Activated naive CD8-positive, alpha-beta T cell (primary cell): ENCODE measurements around the gene SSX2IP.
"Not testable (repeated sequence)": the region's sequence is repeated elsewhere in the genome, so short reads cannot be mapped to it uniquely, and the experiment has no call there.

Source experiments
- H3K27ac Mint-ChIP-seq: one replicate; pipeline ENCODE4 v1.8.0; 2021; ENCODE audit warnings: mixed read lengths
- H3K27me3 Mint-ChIP-seq: one replicate; pipeline ENCODE4 v1.8.0; 2021; ENCODE audit warnings: mixed read lengths
- H3K36me3 Mint-ChIP-seq: one replicate; pipeline ENCODE4 v1.8.0; 2021; ENCODE audit warnings: mixed read lengths
- H3K4me1 Mint-ChIP-seq: one replicate; pipeline ENCODE4 v1.8.0; 2021; ENCODE audit warnings: low read depth, mixed read lengths
- H3K4me3 Mint-ChIP-seq: one replicate; pipeline ENCODE4 v1.8.0; 2021; ENCODE audit warnings: mild to moderate bottlenecking, mixed read lengths
- H3K9me3 Mint-ChIP-seq: one replicate; pipeline ENCODE4 v1.8.0; 2021; ENCODE audit warnings: low read depth, mixed read lengths

The SSX2IP gene

GRCh38 chr1:84675106-84675505 lies 15.2 kb downstream of the SSX2IP start:
- peaks cover 14% of the 10 kb centered on the region for H3K4me1 Mint-ChIP-seq
- no peak overlapping the region for H3K4me3 Mint-ChIP-seq
- H3K36me3 Mint-ChIP-seq = peaks cover 11% of the 10 kb centered on the region
- no peak overlapping the region for H3K27ac Mint-ChIP-seq
- H3K27me3 Mint-ChIP-seq = no peaks in the 10 kb centered on the region
- H3K9me3 Mint-ChIP-seq = no peaks in the 10 kb centered on the region

GRCh38 chr1:84674705-84675104 lies 15.6 kb downstream of the SSX2IP start:
- Mint-ChIP-seq H3K27me3 (no peaks in the 10 kb centered on the region), H3K4me1 (peaks cover 14% of the 10 kb centered on the region), H3K4me3 (no peak overlapping the region), H3K36me3 (peaks cover 12% of the 10 kb centered on the region), H3K9me3 (no peaks in the 10 kb centered on the region), H3K27ac (no peak overlapping the region)

GRCh38 chr1:84674021-84674420 lies 16.2 kb downstream of the SSX2IP start:
- Mint-ChIP-seq H3K27me3 (no peaks in the 10 kb centered on the region), H3K4me3 (no peak overlapping the region), H3K27ac (no peak overlapping the region), H3K36me3 (peaks cover 13% of the 10 kb centered on the region), H3K4me1 (peaks cover 14% of the 10 kb centered on the region), H3K9me3 (no peaks in the 10 kb centered on the region)

GRCh38 chr1:84672080-84672854 lies 18.0 kb downstream of the SSX2IP start:
- H3K27me3 Mint-ChIP-seq = no peaks in the 10 kb centered on the region
- H3K4me1 Mint-ChIP-seq = peaks cover 14% of the 10 kb centered on the region
- H3K27ac Mint-ChIP-seq = no peak overlapping the region
- H3K4me3 Mint-ChIP-seq = no peak overlapping the region
- peaks cover 7% of the 10 kb centered on the region for H3K36me3 Mint-ChIP-seq
- H3K9me3 Mint-ChIP-seq = no peaks in the 10 kb centered on the region

GRCh38 chr1:84669831-84670230 lies 20.4 kb downstream of the SSX2IP start:
- H3K27me3 Mint-ChIP-seq = no peaks in the 10 kb centered on the region
- H3K4me1 Mint-ChIP-seq = peaks cover 14% of the 10 kb centered on the region
- no peak overlapping the region for H3K27ac Mint-ChIP-seq
- H3K36me3 Mint-ChIP-seq = peaks cover 7% of the 10 kb centered on the region
- H3K4me3 Mint-ChIP-seq = no peak overlapping the region
- no peaks in the 10 kb centered on the region for H3K9me3 Mint-ChIP-seq

- H3K36me3 Mint-ChIP-seq = peaks cover 7% of the 10 kb centered on the region
- no peak overlapping the region for H3K4me3 Mint-ChIP-seq
- H3K9me3 Mint-ChIP-seq = no peaks in the 10 kb centered on the region
- no peak overlapping the region for H3K27ac Mint-ChIP-seq
- H3K4me1 Mint-ChIP-seq = peaks cover 5% of the 10 kb centered on the region
- H3K27me3 Mint-ChIP-seq = no peaks in the 10 kb centered on the region
Observed at GRCh38 chr1:84668185-84668584, 22.1 kb downstream of the SSX2IP start.

- Mint-ChIP-seq H3K4me3 (no peak overlapping the region), H3K27me3 (no peaks in the 10 kb centered on the region), H3K36me3 (peaks cover 11% of the 10 kb centered on the region), H3K27ac (no peak overlapping the region), H3K9me3 (no peaks in the 10 kb centered on the region), H3K4me1 (no peaks in the 10 kb centered on the region)
Observed at GRCh38 chr1:84665703-84666317, 24.5 kb downstream of the SSX2IP start.

- Mint-ChIP-seq H3K27ac (no peak overlapping the region), H3K36me3 (peaks cover 13% of the 10 kb centered on the region)
Observed at GRCh38 chr1:84653130-84653677, 37.1 kb downstream of the SSX2IP start.

GRCh38 chr1:84644472-84644871 lies 45.8 kb downstream of the SSX2IP start:
- no peaks in the 10 kb centered on the region for H3K27me3 Mint-ChIP-seq
- H3K4me1 Mint-ChIP-seq = no peaks in the 10 kb centered on the region
- no peaks in the 10 kb centered on the region for H3K9me3 Mint-ChIP-seq
- no peak overlapping the region for H3K27ac Mint-ChIP-seq
- peaks cover 7% of the 10 kb centered on the region for H3K36me3 Mint-ChIP-seq
- no peak overlapping the region for H3K4me3 Mint-ChIP-seq

More at GRCh38 chr1:84653130-84653677, 37.1 kb downstream of the SSX2IP start:
- no peaks in the 10 kb centered on the region for H3K27me3 Mint-ChIP-seq
- no peak overlapping the region for H3K4me3 Mint-ChIP-seq
- H3K4me1 Mint-ChIP-seq = no peaks in the 10 kb centered on the region
- no peaks in the 10 kb centered on the region for H3K9me3 Mint-ChIP-seq

- H3K27ac Mint-ChIP-seq = no peak overlapping the region
- no peaks in the 10 kb centered on the region for H3K9me3 Mint-ChIP-seq
- no peak overlapping the region for H3K4me3 Mint-ChIP-seq
Observed at GRCh38 chr1:84643183-84643582, 47.1 kb downstream of the SSX2IP start.

GRCh38 chr1:84642774-84643173 lies 47.5 kb downstream of the SSX2IP start:
- Mint-ChIP-seq H3K9me3 (no peaks in the 10 kb centered on the region), H3K27ac (no peak overlapping the region), H3K4me1 (no peaks in the 10 kb centered on the region), H3K36me3 (peaks cover 7% of the 10 kb centered on the region), H3K4me3 (no peak overlapping the region), H3K27me3 (no peaks in the 10 kb centered on the region)

More at GRCh38 chr1:84643183-84643582, 47.1 kb downstream of the SSX2IP start:
- Mint-ChIP-seq H3K4me1 (no peaks in the 10 kb centered on the region), H3K36me3 (peaks cover 7% of the 10 kb centered on the region), H3K27me3 (no peaks in the 10 kb centered on the region)

- H3K4me1 Mint-ChIP-seq, H3K27ac Mint-ChIP-seq: not testable (repeated sequence)
Observed at GRCh38 chr1:84639731-84640130, 50.5 kb downstream of the SSX2IP start.

GRCh38 chr1:84635429-84635828 lies 54.8 kb downstream of the SSX2IP start:
- no peaks in the 10 kb centered on the region for H3K4me1 Mint-ChIP-seq
- H3K9me3 Mint-ChIP-seq = no peaks in the 10 kb centered on the region
- H3K4me3 Mint-ChIP-seq = no peak overlapping the region
- H3K36me3 Mint-ChIP-seq = no peaks in the 10 kb centered on the region
- H3K27me3 Mint-ChIP-seq = no peaks in the 10 kb centered on the region
- no peak overlapping the region for H3K27ac Mint-ChIP-seq

More at GRCh38 chr1:84639731-84640130, 50.5 kb downstream of the SSX2IP start:
- H3K9me3 Mint-ChIP-seq, H3K36me3 Mint-ChIP-seq, H3K27me3 Mint-ChIP-seq, H3K4me3 Mint-ChIP-seq: not testable (repeated sequence)

- no peaks in the 10 kb centered on the region for H3K36me3 Mint-ChIP-seq
- H3K27ac Mint-ChIP-seq = no peak overlapping the region
- H3K4me3 Mint-ChIP-seq = no peak overlapping the region
- H3K27me3 Mint-ChIP-seq = no peaks in the 10 kb centered on the region
- H3K9me3 Mint-ChIP-seq = no peaks in the 10 kb centered on the region
- no peaks in the 10 kb centered on the region for H3K4me1 Mint-ChIP-seq
Observed at GRCh38 chr1:84634536-84635205, 55.6 kb downstream of the SSX2IP start.
